Measurements from ENCODE around the gene TMEM119.

TMEM119 gene

GRCh38 chr12:108610856-108611605, 13.1 kb upstream of the TMEM119 start:
- H3K27ac ChIP-seq, result no peak overlapping the region
- H3K79me2 ChIP-seq, result no peaks in the 10 kb centered on the region
- H3K4me3 ChIP-seq (ENCODE audit: low read depth, low read length), result no peak overlapping the region
- no peaks in the 10 kb centered on the region for H3K27me3 ChIP-seq (ENCODE audit: control insufficient read depth, insufficient read depth, low read length)
- no peak overlapping the region for H3K9ac ChIP-seq
- no peak overlapping the region for H3K4me2 ChIP-seq (ENCODE audit: low read length)
- no peak overlapping the region for H2AFZ ChIP-seq
- H3K9me3 ChIP-seq (ENCODE audit: control insufficient read depth, low read length), result no peaks in the 10 kb centered on the region
- no peaks in the 10 kb centered on the region for H3K4me1 ChIP-seq
- TF ChIP-seq, protein P1, sequence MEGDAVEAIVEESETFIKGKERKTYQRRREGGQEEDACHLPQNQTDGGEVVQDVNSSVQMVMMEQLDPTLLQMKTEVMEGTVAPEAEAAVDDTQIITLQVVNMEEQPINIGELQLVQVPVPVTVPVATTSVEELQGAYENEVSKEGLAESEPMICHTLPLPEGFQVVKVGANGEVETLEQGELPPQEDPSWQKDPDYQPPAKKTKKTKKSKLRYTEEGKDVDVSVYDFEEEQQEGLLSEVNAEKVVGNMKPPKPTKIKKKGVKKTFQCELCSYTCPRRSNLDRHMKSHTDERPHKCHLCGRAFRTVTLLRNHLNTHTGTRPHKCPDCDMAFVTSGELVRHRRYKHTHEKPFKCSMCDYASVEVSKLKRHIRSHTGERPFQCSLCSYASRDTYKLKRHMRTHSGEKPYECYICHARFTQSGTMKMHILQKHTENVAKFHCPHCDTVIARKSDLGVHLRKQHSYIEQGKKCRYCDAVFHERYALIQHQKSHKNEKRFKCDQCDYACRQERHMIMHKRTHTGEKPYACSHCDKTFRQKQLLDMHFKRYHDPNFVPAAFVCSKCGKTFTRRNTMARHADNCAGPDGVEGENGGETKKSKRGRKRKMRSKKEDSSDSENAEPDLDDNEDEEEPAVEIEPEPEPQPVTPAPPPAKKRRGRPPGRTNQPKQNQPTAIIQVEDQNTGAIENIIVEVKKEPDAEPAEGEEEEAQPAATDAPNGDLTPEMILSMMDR (IDR thresholded peaks at IDR 0.05), result no peak
- no peaks in the 10 kb centered on the region for H3K36me3 ChIP-seq (ENCODE audit: control insufficient read depth, insufficient read depth, low read length)

DNA sequence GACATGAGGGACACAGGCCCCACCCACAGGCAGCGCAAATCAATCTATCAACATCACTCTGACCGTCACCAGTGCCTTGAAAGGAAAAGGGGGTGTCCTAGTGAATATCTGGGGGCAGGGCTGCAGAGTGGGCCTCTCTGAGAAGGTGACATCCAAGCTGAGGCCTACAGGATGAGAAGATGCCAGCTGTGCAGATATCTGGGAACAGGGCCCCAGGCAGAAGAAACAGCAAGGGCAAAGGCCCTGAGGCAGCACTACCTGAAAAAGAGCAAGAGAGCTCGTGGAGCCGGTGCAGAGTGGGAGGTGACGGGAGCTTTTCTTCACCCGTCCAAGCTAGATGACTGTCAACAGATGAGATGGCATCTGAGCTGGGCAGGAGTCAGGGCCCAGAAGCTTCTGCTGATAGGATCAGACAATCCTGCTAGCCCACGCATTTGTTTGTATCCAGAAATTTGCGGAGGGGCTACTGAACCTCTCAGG, 12.5 kb upstream of the TMEM119 start:
- Histone ChIP-seq H2AFZ (no peak overlapping the region), H3K79me2 (no peaks in the 10 kb centered on the region), H3K27ac (no peak overlapping the region), H3K9ac (no peak overlapping the region), H3K9me3 (ENCODE audit: control insufficient read depth, low read length) (no peaks in the 10 kb centered on the region), H3K4me2 (ENCODE audit: low read length) (no peak overlapping the region), H3K4me1 (no peaks in the 10 kb centered on the region), H3K27me3 (ENCODE audit: control insufficient read depth, insufficient read depth, low read length) (no peaks in the 10 kb centered on the region), H3K36me3 (ENCODE audit: control insufficient read depth, insufficient read depth, low read length) (no peaks in the 10 kb centered on the region), H3K4me3 (ENCODE audit: low read depth, low read length) (no peak overlapping the region)
- TF ChIP-seq, protein P1 (IDR thresholded peaks at IDR 0.05), result no peak

GRCh38 chr12:108609537-108610335, 11.9 kb upstream of the TMEM119 start:
- Histone ChIP-seq H3K9me3 (ENCODE audit: control insufficient read depth, low read length) (no peaks in the 10 kb centered on the region), H3K9ac (no peak overlapping the region), H3K4me1 (no peaks in the 10 kb centered on the region), H3K4me2 (ENCODE audit: low read length) (no peak overlapping the region), H2AFZ (no peak overlapping the region), H3K27me3 (ENCODE audit: control insufficient read depth, insufficient read depth, low read length) (no peaks in the 10 kb centered on the region), H3K36me3 (ENCODE audit: control insufficient read depth, insufficient read depth, low read length) (no peaks in the 10 kb centered on the region), H3K4me3 (ENCODE audit: low read depth, low read length) (no peak overlapping the region), H3K27ac (no peak overlapping the region), H3K79me2 (no peaks in the 10 kb centered on the region)
- TF ChIP-seq, protein P1 (IDR thresholded peaks at IDR 0.05), result no peak

GRCh38 chr12:108608616-108609015, 10.7 kb upstream of the TMEM119 start:
- Histone ChIP-seq H3K79me2 (no peaks in the 10 kb centered on the region), H3K27me3 (ENCODE audit: control insufficient read depth, insufficient read depth, low read length) (no peaks in the 10 kb centered on the region), H3K4me1 (peaks cover 3% of the 10 kb centered on the region), H3K9ac (no peak overlapping the region), H3K4me3 (ENCODE audit: low read depth, low read length) (no peak overlapping the region), H3K36me3 (ENCODE audit: control insufficient read depth, insufficient read depth, low read length) (no peaks in the 10 kb centered on the region), H3K9me3 (ENCODE audit: control insufficient read depth, low read length) (no peaks in the 10 kb centered on the region), H3K4me2 (ENCODE audit: low read length) (no peak overlapping the region), H2AFZ (no peak overlapping the region), H3K27ac (no peak overlapping the region)
- TF ChIP-seq, protein P1 (IDR thresholded peaks at IDR 0.05), result no peak
